ENCODE results near the gene GDF10.

- no peak for TF ChIP-seq EZH2phosphoT487 (IDR thresholded peaks at IDR 0.05; ENCODE audit: borderline replicate concordance, low read length)
- no peak for TF ChIP-seq CTCF (conservative IDR thresholded peaks at IDR 0.05; ENCODE audit: low read depth, low read length)
- TF ChIP-seq EZH2 (IDR thresholded peaks at IDR 0.05; ENCODE audit: low read length, unreplicated experiment): no peak
These were observed 26.4 kb downstream of the GDF10 start for GRCh38 chr10:47326306-47326926.
